SK-MEL-5 (cell line): Measurements from ENCODE around the gene KANSL1. TPM values are rescaled to one million over a fixed set of nuclear protein-coding genes. Genes with fewer than 3 reads are reported as not detected.

Experiments
- DNase-seq: peaks from one replicate; pipeline ENCODE4 v3.0.0-alpha.2; 2016; ENCODE audit warnings: low read depth, low spot score
- in situ Hi-C: cut with HindIII; loops from 2 replicates; pipeline ENCODE4 v1.10.0; 2016; ENCODE audit warnings: low sequenced_read_pairs, high pct_unique_total_duplicates, low pct_unique_long_range_greater_than_20kb
- total RNA-seq: library from RNA; depleted of rRNA; stranded (reverse); fragments of >200 nt; shearing (Covaris generic); gene quantifications from 2 replicates; pipeline ENCODE4 v1.2.3, GENCODE V29; 2014

The KANSL1 gene
- total RNA-seq, 1 experiment from 2014 or later, result 34.7 TPM

DNA sequence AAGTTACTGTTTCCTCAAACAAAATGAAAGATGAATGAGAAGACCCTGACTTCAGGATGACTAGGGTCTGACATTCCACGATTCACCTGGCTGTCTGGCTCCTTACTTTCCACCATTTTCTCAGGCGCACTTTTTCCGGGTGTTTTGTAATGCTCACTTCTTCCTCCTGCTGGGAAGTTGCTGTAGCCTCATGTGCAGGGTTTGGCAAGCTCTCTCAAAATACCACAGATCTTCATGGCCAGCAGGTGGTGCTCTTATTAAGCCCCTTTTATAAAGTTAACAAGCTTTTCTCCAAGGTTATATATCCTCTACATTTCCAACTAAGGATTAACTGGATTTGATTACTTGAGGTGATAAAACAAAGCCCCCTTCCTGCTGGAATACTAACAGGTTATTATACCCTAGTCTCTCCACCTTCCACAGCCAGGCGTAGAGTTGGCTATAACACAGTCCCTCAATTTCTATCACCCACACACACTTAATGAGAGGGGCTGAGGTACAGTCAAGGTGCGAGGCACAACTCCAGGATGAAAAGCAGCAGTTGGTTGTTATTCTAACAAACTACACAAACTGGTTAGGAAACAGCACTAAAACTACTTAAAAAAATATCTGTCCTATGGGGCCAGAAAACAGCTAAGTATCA lies 148.8 kb downstream of the KANSL1 start:
- peak; percentile 93 for DNase-seq
- in situ Hi-C loops, result no loop called here

- DNase-seq, result no peak
- in situ Hi-C loops, result no loop called here
These were observed 149.6 kb downstream of the KANSL1 start for GRCh38 chr17:46043606-46044005.

DNA sequence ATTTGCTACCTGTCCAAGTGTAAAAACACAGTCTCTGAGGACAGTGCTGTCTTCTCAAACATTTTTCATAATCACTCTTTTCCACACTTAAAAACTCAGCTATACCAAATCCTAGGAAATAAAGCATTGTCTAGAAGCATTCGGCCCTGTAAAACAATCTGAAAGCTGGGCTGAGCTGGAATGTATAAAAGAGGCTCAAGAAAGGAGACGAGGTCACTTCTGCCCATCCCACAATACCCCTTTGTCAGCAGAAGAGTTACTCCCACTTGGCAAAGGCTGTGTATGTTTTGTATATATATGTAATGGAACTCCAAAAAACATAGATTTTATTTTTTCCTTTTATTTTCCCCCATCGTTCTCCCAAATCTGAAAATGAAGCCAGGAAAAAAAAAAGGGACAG lies 150.3 kb downstream of the KANSL1 start:
- in situ Hi-C loops, result no loop called here

DNA sequence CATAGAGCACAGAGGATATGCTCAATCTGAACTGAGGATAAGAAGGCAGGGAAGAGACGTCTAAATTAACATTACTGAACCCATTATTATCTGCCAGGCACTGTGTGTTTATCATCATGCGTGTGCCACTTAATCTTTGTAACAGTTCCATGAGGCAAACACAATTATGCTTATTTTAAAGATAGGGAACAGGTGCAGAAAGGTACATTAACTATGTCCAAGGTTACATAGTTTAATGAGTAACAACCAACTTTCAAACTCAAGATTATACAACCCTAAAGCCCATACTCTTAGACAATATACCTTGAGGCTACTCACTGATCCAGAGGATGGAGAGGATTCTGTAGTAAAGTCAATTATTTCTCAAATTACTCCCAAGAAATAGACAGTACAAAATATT lies 151.0 kb downstream of the KANSL1 start:
- in situ Hi-C loops, result no loop called here
- DNase-seq, result no peak

More for the DNA sequence above, 150.3 kb downstream of the KANSL1 start:
- no peak for DNase-seq

DNA sequence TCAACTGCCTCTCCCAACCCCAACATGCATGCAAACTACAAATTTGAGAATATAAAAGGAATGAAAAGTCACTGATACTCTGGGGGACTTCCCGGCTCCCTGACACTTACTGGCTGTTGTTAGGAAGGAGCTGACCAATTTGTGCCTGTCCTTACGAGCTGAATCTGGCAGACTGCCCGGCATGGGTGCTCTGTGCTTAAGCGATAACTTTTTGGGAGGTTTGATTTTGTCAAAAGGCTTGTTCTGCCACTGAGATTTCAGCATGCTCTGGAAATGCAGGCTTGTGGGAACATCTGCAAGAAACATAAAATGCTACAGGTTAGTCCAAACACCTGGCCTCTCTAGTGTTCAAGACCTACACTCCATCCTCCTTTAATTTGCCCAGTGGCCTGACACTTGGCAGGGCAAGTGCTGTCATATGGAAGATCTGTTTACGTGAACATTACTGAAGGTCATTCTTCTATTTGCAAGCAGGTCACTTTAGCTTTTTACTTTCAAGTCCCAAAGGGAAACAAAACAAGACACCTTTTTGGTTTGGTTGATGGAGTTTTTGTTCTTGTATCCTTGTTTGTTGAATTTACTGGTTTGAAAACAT lies 153.5 kb downstream of the KANSL1 start:
- in situ Hi-C loops, result no loop called here
- DNase-seq, result no peak

GRCh38 chr17:46038937-46039336 lies 154.3 kb downstream of the KANSL1 start:
- in situ Hi-C loops, result no loop called here
- no peak for DNase-seq

DNA sequence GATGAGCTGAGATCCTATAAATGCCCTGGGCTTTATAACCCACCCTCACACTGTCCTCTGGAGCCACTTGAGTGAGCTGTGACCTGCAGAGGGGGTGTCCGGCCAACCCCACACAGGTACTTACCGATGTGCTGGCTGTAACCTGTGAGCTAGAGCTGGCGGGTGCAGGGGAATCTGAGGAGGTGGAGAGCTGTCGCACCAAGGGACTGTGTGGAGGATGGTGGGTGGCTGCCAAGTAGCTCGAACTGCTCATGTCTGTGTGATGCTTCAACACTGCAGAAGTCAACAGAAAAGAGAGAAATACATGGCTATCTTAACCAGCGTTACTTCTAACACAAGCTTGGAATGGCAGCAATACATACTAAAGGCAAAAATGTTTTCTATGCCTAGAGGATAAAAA lies 154.8 kb downstream of the KANSL1 start:
- in situ Hi-C loops, result no loop called here
- DNase-seq, result no peak

- no peak for DNase-seq
- in situ Hi-C loops, result no loop called here
These were observed 155.4 kb downstream of the KANSL1 start for GRCh38 chr17:46037722-46038255.

DNA sequence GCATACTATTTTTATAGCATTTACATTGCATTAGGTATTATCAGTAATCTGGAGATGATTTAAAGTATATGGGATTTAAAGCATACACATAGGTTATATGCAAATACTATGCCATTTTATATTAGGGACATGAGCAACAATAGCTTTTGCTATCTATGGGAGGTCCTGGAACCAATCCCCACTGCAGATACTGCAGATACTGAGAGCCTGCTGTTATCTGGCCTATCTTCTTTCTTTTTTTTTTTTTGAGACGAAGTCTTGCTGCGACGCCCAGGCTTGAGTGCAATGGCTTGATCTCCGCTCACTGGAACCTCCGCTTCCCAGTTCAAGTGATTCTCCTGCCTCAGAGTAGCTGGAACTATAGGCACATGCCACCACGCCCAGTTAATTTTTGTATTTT lies 156.7 kb downstream of the KANSL1 start:
- in situ Hi-C loops, result no loop called here
- no peak for DNase-seq

GRCh38 chr17:46035112-46035818 lies 158.0 kb downstream of the KANSL1 start:
- DNase-seq, result no peak
- in situ Hi-C loops, result no loop called here

DNA sequence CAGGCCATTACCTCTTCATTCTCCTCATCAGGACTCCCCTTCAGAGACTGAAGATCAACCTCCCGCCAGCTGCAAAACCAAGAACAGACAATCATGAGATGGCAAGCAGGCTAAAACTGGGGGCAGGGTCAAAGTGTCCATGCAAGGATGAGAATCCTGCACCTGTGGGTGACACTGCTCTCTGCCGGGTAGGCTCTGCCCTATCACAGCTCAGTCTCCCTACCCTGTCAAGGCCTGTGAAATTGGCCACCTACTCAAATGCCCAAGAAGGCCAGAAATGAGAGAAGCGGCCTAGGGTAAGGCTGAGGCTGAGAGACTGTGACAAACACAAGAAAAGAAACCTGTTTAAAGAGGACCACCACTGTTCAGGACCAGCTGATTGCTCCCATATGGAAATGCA lies 159.8 kb downstream of the KANSL1 start:
- no peak for DNase-seq
- in situ Hi-C loops, result no loop called here

- no peak for DNase-seq
- in situ Hi-C loops, result no loop called here
These were observed 160.3 kb downstream of the KANSL1 start for GRCh38 chr17:46032909-46033308.

GRCh38 chr17:46031920-46032319 lies 161.3 kb downstream of the KANSL1 start:
- in situ Hi-C loops, result no loop called here
- DNase-seq, result no peak

DNA sequence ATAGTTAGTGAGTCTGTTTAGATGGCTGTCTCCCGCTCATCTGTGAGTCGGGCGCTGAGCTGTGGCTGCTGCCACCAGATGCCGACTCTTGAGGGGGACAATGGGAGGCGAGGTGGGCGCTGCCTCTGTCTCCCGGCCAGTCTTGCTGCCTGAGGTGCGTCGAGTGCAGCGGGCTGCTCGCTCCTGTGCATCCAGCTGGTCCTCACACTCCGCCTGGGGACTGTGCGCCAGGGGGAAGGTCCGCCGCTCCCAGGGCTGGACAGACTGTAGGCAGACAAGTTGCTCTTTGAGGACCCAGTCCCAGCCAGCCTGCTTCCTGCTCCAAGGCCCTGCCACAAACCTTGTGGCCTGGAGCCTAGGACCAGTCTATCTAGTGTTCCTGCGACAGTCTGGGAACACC lies 161.8 kb downstream of the KANSL1 start:
- no peak for DNase-seq
- in situ Hi-C loops, result no loop called here

- in situ Hi-C loops, result no loop called here
- no peak for DNase-seq
These were observed 162.5 kb downstream of the KANSL1 start for GRCh38 chr17:46030752-46031151.

- in situ Hi-C loops, result no loop called here
- DNase-seq, result no peak
These were observed 163.6 kb downstream of the KANSL1 start for GRCh38 chr17:46029627-46030026.

DNA sequence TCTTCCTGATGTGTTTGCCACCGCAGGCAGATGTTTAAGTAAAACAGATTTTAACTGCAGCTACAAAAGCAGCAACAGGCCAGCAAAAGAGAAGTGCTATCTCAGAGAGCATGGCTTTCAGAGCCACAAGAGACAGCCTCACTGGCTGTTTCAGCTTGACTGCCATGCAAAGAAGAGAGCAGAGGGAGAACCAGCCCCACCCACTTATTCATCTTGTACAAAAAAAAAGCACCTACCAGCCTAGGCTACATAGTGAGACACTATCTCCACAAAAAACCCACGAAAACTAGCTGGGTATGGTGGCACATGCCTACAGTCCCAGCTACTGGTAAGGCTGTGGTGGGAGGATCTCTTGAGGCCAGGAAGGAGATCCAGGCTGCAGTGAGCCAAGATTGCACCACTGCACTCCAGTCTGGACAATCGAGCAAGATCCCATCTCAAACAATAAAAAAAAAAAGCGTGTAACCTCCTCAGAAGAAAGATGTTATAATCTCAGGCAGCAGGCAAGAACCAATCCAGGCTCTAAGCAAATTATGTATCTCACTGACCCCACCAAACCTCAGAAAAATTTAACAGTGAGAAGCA lies 164.2 kb downstream of the KANSL1 start:
- in situ Hi-C loops, result no loop called here
- no peak for DNase-seq

- no peak for DNase-seq
- in situ Hi-C loops, result no loop called here
These were observed 164.9 kb downstream of the KANSL1 start for GRCh38 chr17:46028374-46028773.

- no peak for DNase-seq
- in situ Hi-C loops, result no loop called here
These were observed 165.3 kb downstream of the KANSL1 start for GRCh38 chr17:46027976-46028325.
